NCI-H146 (cell line): ENCODE measurements around the gene PRSS1.
"Not testable (repeated sequence)": the region's sequence is repeated elsewhere in the genome, so short reads cannot be mapped to it uniquely, and the experiment has no call there.

Experiments used
- DNase-seq: peaks from one replicate; lab custom pipeline; 2025; lab: John Stamatoyannopoulos, UW

The PRSS1 gene

GRCh38 chr7:142773937-142774744 is 24.9 kb downstream of the PRSS1 start:
- no peak for DNase-seq

- DNase-seq: no peak
These were observed 25.6 kb downstream of the PRSS1 start for GRCh38 chr7:142774826-142775225.

GRCh38 chr7:142775351-142776115 is 26.3 kb downstream of the PRSS1 start:
- DNase-seq: not testable (repeated sequence)

- no peak for DNase-seq
These were observed 27.1 kb downstream of the PRSS1 start for GRCh38 chr7:142776206-142776844.

GRCh38 chr7:142776845-142777225 is 27.6 kb downstream of the PRSS1 start:
- not testable (repeated sequence) for DNase-seq

GRCh38 chr7:142777318-142777717 is 28.0 kb downstream of the PRSS1 start:
- no peak for DNase-seq

GRCh38 chr7:142782922-142783900 is 33.9 kb downstream of the PRSS1 start:
- peak; percentile 80 for DNase-seq

- DNase-seq: no peak
These were observed 34.8 kb downstream of the PRSS1 start for GRCh38 chr7:142784096-142784495.

GRCh38 chr7:142784716-142785115 is 35.4 kb downstream of the PRSS1 start:
- no peak for DNase-seq

- DNase-seq: no peak
These were observed 36.6 kb downstream of the PRSS1 start for GRCh38 chr7:142785841-142786250.

GRCh38 chr7:142787034-142787768 is 37.9 kb downstream of the PRSS1 start:
- no peak for DNase-seq

- no peak for DNase-seq
These were observed 38.5 kb downstream of the PRSS1 start for GRCh38 chr7:142787783-142788182.

GRCh38 chr7:142788303-142789289 is 39.3 kb downstream of the PRSS1 start:
- no peak for DNase-seq

GRCh38 chr7:142789441-142789840 is 40.2 kb downstream of the PRSS1 start:
- DNase-seq: no peak

- no peak for DNase-seq
These were observed 40.8 kb downstream of the PRSS1 start for GRCh38 chr7:142790056-142790455.

- DNase-seq: no peak
These were observed 41.3 kb downstream of the PRSS1 start for GRCh38 chr7:142790555-142790954.

GRCh38 chr7:142791502-142791901 is 42.2 kb downstream of the PRSS1 start:
- DNase-seq: no peak

GRCh38 chr7:142792129-142792528 is 42.9 kb downstream of the PRSS1 start:
- no peak for DNase-seq

- no peak for DNase-seq
These were observed 43.3 kb downstream of the PRSS1 start for GRCh38 chr7:142792593-142792992.

GRCh38 chr7:142793156-142793555 is 43.9 kb downstream of the PRSS1 start:
- DNase-seq: no peak
